H1 (cell line): ENCODE data around the gene MUC13. TPM values are rescaled to one million over a fixed set of nuclear protein-coding genes. Genes with fewer than 3 reads are reported as not detected.

Experiments used
- CTCF ChIA-PET: fragments of 300-600 bp; sonication (Branson Sonifier 250); formaldehyde crosslinking; loops from one replicate; lab custom pipeline; 2021; ENCODE audit not compliant: partially characterized antibody; lab: Charles Lee
- POLR2A ChIA-PET: fragments of 300-600 bp; sonication (Branson Sonifier 250); formaldehyde crosslinking; loops from one replicate; lab custom pipeline; 2021; ENCODE audit warnings: inconsistent platforms; ENCODE audit not compliant: partially characterized antibody; lab: Charles Lee
- DNase-seq, 2 experiments: peaks; one replicate each; pipeline versions ENCODE4 v3.0.0 to v3.0.0-alpha.2; 2010 to 2022; ENCODE audit warnings: low spot score in 2 of 2, low read depth in 1 of 2, mixed read lengths in 1 of 2
- FAIRE-seq: peaks from 2 replicates; lab custom pipeline; 2011; peaks lifted over from hg19 to GRCh38; lab: Jason Lieb, UNC
- H2AFZ ChIP-seq: 2 replicates; pipeline ENCODE4 v1.8.1; 2012; ENCODE audit warnings: low read length, inconsistent platforms
- H2AK5ac ChIP-seq: 2 replicates; pipeline ENCODE4 v1.6.1; 2013; ENCODE audit warnings: low read depth, low read length
- H2BK120ac ChIP-seq: replicated peaks from 2 replicates; pipeline ENCODE3; 2013; ENCODE audit warnings: low read depth, low read length, inconsistent platforms
- H2BK12ac ChIP-seq: 2 replicates; pipeline ENCODE4 v1.6.1; 2013; ENCODE audit warnings: low read depth, low read length
- H2BK15ac ChIP-seq: 2 replicates; pipeline ENCODE4 v1.6.1; 2013; ENCODE audit warnings: low read length
- H2BK20ac ChIP-seq: 2 replicates; pipeline ENCODE4 v1.6.1; 2013; ENCODE audit warnings: low read length
- H2BK5ac ChIP-seq: 2 replicates; pipeline ENCODE4 v1.6.1; 2013; ENCODE audit warnings: low read depth, low read length
- H3K14ac ChIP-seq: 2 replicates; pipeline ENCODE4 v1.6.1; 2013; ENCODE audit warnings: inconsistent platforms; ENCODE audit not compliant: insufficient read length
- H3K18ac ChIP-seq: 2 replicates; pipeline ENCODE4 v1.6.1; 2013; ENCODE audit warnings: low read length; ENCODE audit errors: extremely low read depth
- H3K23ac ChIP-seq: 2 replicates; pipeline ENCODE4 v1.6.1; 2013; ENCODE audit warnings: inconsistent platforms; ENCODE audit not compliant: insufficient read length
- H3K23me2 ChIP-seq: 2 replicates; pipeline ENCODE4 v1.6.1; 2013; ENCODE audit warnings: low read depth, low read length
- H3K27ac ChIP-seq: 2 replicates; pipeline ENCODE4 v1.6.1; 2011; ENCODE audit warnings: low read depth, low read length, inconsistent platforms
- H3K27me3 ChIP-seq, 4 experiments: replicated peaks in 1 of 4; 1 replicate in 1 of 4; 2 replicates in 3 of 4; pipeline versions ENCODE4 v1.6.1 to v1.8.1; 2011 to 2013; ENCODE audit warnings: low read length in 3 of 4, mild to moderate bottlenecking in 3 of 4, inconsistent platforms in 2 of 4, mixed read lengths in 2 of 4, moderate library complexity in 1 of 4; ENCODE audit not compliant: control insufficient read depth in 3 of 4, insufficient read depth in 3 of 4; ENCODE audit errors: extremely low read depth in 1 of 4
- H3K36me3 ChIP-seq, 4 experiments: 2 replicates each; pipeline versions ENCODE4 v1.6.1 to v1.8.1; 2011 to 2013; ENCODE audit warnings: mild to moderate bottlenecking in 4 of 4, low read length in 3 of 4, moderate library complexity in 2 of 4, control low read depth in 1 of 4, inconsistent platforms in 1 of 4; ENCODE audit not compliant: insufficient read depth in 4 of 4, control insufficient read depth in 2 of 4
- H3K4ac ChIP-seq: replicated peaks from 2 replicates; pipeline ENCODE3; 2013; ENCODE audit warnings: low read length, low read depth, mixed read lengths, inconsistent platforms; ENCODE audit not compliant: insufficient read length
- H3K4me1 ChIP-seq, 4 experiments: replicated peaks in 1 of 4; 1 replicate in 1 of 4; 2 replicates in 3 of 4; pipeline versions ENCODE4 v1.6.1 to v1.8.1; 2011 to 2013; ENCODE audit warnings: low read length in 3 of 4, inconsistent platforms in 2 of 4, mixed read lengths in 1 of 4; ENCODE audit not compliant: insufficient read depth in 4 of 4, control insufficient read depth in 3 of 4
- H3K4me2 ChIP-seq, 2 experiments: 2 replicates each; pipeline versions ENCODE4 v1.6.1 to v1.8.1; 2011 to 2013; ENCODE audit warnings: low read depth in 2 of 2, low read length in 2 of 2, control low read depth in 1 of 2, inconsistent platforms in 1 of 2, mild to moderate bottlenecking in 1 of 2; ENCODE audit not compliant: insufficient read depth in 1 of 2
- H3K4me3 ChIP-seq, 4 experiments: fragments of 200-600, 300-600 bp in 1 of 4; sonication (generic), shearing (Covaris generic), sonication (Bioruptor Twin) in 1 of 4; 2 replicates each; pipeline versions ENCODE4 v1.5.1 to v1.8.1; 2011 to 2016; ENCODE audit warnings: low read length in 4 of 4, low read depth in 3 of 4, control low read depth in 2 of 4, inconsistent platforms in 2 of 4, mild to moderate bottlenecking in 2 of 4, mixed read lengths in 1 of 4, moderate library complexity in 1 of 4; ENCODE audit not compliant: insufficient read depth in 2 of 4; ENCODE audit errors: extremely low read depth in 1 of 4
- H3K56ac ChIP-seq: replicated peaks from 2 replicates; pipeline ENCODE3; 2013; ENCODE audit warnings: low read depth, mild to moderate bottlenecking, mixed read lengths, low read length, inconsistent platforms; ENCODE audit not compliant: insufficient read length
- H3K79me1 ChIP-seq: 2 replicates; pipeline ENCODE4 v1.6.1; 2013; ENCODE audit warnings: low read depth, low read length, control low read depth
- H3K79me2 ChIP-seq, 2 experiments: 2 replicates each; pipeline versions ENCODE4 v1.6.1 to v1.8.1; 2012 to 2013; ENCODE audit warnings: low read length in 2 of 2, mild to moderate bottlenecking in 2 of 2, inconsistent platforms in 1 of 2; ENCODE audit not compliant: insufficient read depth in 2 of 2, control insufficient read depth in 1 of 2
- H3K9ac ChIP-seq, 4 experiments: replicated peaks in 1 of 4; 1 replicate in 1 of 4; 2 replicates in 3 of 4; pipeline versions ENCODE4 v1.6.1 to v1.8.1; 2011 to 2013; ENCODE audit warnings: low read depth in 3 of 4, low read length in 3 of 4, control low read depth in 2 of 4, mild to moderate bottlenecking in 2 of 4, moderate library complexity in 2 of 4, inconsistent platforms in 1 of 4; ENCODE audit errors: extremely low read depth in 1 of 4
- H3K9me3 ChIP-seq, 2 experiments: 2 replicates each; pipeline versions ENCODE4 v1.6.1 to v1.8.1; 2012 to 2013; ENCODE audit warnings: mild to moderate bottlenecking in 2 of 2, moderate library complexity in 2 of 2, control low read depth in 1 of 2, inconsistent platforms in 1 of 2, low read depth in 1 of 2, low read length in 1 of 2, mixed read lengths in 1 of 2; ENCODE audit not compliant: insufficient read depth in 2 of 2
- H4K20me1 ChIP-seq, 2 experiments: replicated peaks in 1 of 2; 2 replicates each; pipeline versions ENCODE3 to v1.8.1; 2011 to 2013; ENCODE audit warnings: inconsistent platforms in 2 of 2, low read length in 2 of 2, mild to moderate bottlenecking in 1 of 2; ENCODE audit not compliant: insufficient read depth in 2 of 2, control insufficient read depth in 1 of 2
- H4K5ac ChIP-seq: 2 replicates; pipeline ENCODE4 v1.6.1; 2013; ENCODE audit warnings: low read length, low read depth, mixed read lengths, inconsistent platforms; ENCODE audit not compliant: insufficient read length
- H4K8ac ChIP-seq: 2 replicates; pipeline ENCODE4 v1.8.0; 2013; ENCODE audit warnings: mild to moderate bottlenecking, moderate library complexity, low read length, inconsistent platforms; ENCODE audit not compliant: insufficient read depth; ENCODE audit errors: extremely low read depth
- H4K91ac ChIP-seq: replicated peaks from 2 replicates; pipeline ENCODE3; 2013; ENCODE audit warnings: low read length, mixed read lengths, inconsistent platforms; ENCODE audit not compliant: insufficient read length
- CTCF ChIP-seq, 3 experiments: IDR thresholded peaks; 1 replicate in 2 of 3; 2 replicates in 1 of 3; pipeline versions ENCODE4 v1.5.1 to v1.6.1; 2011; ENCODE audit warnings: low read length in 3 of 3, mild to moderate bottlenecking in 3 of 3, inconsistent platforms in 2 of 3, low read depth in 1 of 3, moderate library complexity in 1 of 3; ENCODE audit not compliant: insufficient read depth in 1 of 3; ENCODE audit errors: control extremely low read depth in 1 of 3
- EGR1 ChIP-seq: IDR thresholded peaks from 2 replicates; pipeline ENCODE4 v1.6.1; 2011; ENCODE audit warnings: low read depth, low read length, borderline replicate concordance
- SIN3A ChIP-seq, 2 experiments: IDR thresholded peaks in 1 of 2; conservative IDR thresholded peaks in 1 of 2; 2 replicates each; pipeline ENCODE4 v1.6.1; 2011 to 2012; ENCODE audit warnings: low read length in 2 of 2, improper control_type of control experiment in 1 of 2, low read depth in 1 of 2, mild to moderate bottlenecking in 1 of 2
- TBP ChIP-seq: IDR thresholded peaks from 2 replicates; pipeline ENCODE4 v1.6.1; 2011; ENCODE audit warnings: low read depth, low read length, improper control_type of control experiment
- USF2 ChIP-seq: IDR thresholded peaks from 2 replicates; pipeline ENCODE4 v1.6.1; 2011; ENCODE audit warnings: low read length, improper control_type of control experiment
- YY1 ChIP-seq: IDR thresholded peaks from 2 replicates; pipeline ENCODE4 v1.6.1; 2011; ENCODE audit warnings: low read depth, mild to moderate bottlenecking, low read length
- WGBS, 2 experiments: shearing (Covaris generic) in 1 of 2; methylation state at CpG; one replicate each; pipeline versions ENCODE4 v1.1.6 to v1.1.7; 2013 to 2015; ENCODE audit warnings: low lambda C conversion rate in 2 of 2, mixed read lengths in 2 of 2, inconsistent platforms in 1 of 2, low coverage in 1 of 2, missing lambda C conversion rate in 1 of 2; ENCODE audit not compliant: insufficient replicate concordance in 2 of 2, insufficient coverage in 1 of 2, insufficient read length in 1 of 2; ENCODE audit errors: extremely low coverage in 1 of 2, missing lambda C conversion rate in 1 of 2; 5-methylcytosine and 5-hydroxymethylcytosine counted together
- polyA plus RNA-seq, 7 experiments: library from polyadenylated mRNA; depleted of rRNA in 3 of 7; stranded (reverse) in 5 of 7; unstranded in 2 of 7; fragments of >200 nt in 5 of 7; fragments of 200-250 nt in 2 of 7; gene quantifications; 1 replicate in 5 of 7; 2 replicates in 1 of 7; 4 replicates in 1 of 7; pipeline versions ENCODE4 v1.2.1 to v1.2.3, GENCODE V29; 2011 to 2013; ENCODE audit warnings: missing spikeins in 2 of 7, mixed read lengths in 2 of 7
- total RNA-seq: library from RNA; stranded (reverse); fragmentation: NEBNext Ultra II Directional; extraction: Animal tissue kit (Norgen Biotek cat#: 25700); gene quantifications from 2 replicates; pipeline ENCODE4 v1.2.1, GENCODE V29; 2021

MUC13 gene
- total and polyA plus RNA-seq, 2 of the 8 experiments (the other 6 are each of a cell fraction or from before 2014, with no cell fraction given): not detected

GRCh38 chr3:124919756-124920155 is 14.8 kb downstream of the MUC13 start:
- H2AFZ ChIP-seq: no peak overlapping the region
- no peak overlapping the region for H3K23ac ChIP-seq
- 96% methylated on average over 2 of the region's 2 CpGs; no CpG with 5 or more reads in 1 of the 2 experiments for WGBS, 2 experiments
- no peaks in the 10 kb centered on the region; a peak in 1 of 7 replicates for H3K27me3 ChIP-seq
- no peak overlapping the region for H2BK120ac ChIP-seq
- H3K4ac ChIP-seq: no peak overlapping the region
- no peak overlapping the region for H4K5ac ChIP-seq
- no peaks in the 10 kb centered on the region for H3K4me1 ChIP-seq
- no peak overlapping the region for H2BK12ac ChIP-seq
- DNase-seq (no peak), FAIRE-seq (no peak)
- H3K4me3 ChIP-seq: no peak overlapping the region
- no peak overlapping the region for H2BK20ac ChIP-seq
- H4K91ac ChIP-seq: no peak overlapping the region
- H4K20me1 ChIP-seq: no peaks in the 10 kb centered on the region
- no peaks in the 10 kb centered on the region for H3K79me2 ChIP-seq
- H3K23me2 ChIP-seq: no peaks in the 10 kb centered on the region
- no peaks in the 10 kb centered on the region for H3K9me3 ChIP-seq
- H2AK5ac ChIP-seq: no peak overlapping the region
- H2BK5ac ChIP-seq: no peak overlapping the region
- no peak overlapping the region for H2BK15ac ChIP-seq
- no peaks in the 10 kb centered on the region for H3K79me1 ChIP-seq
- H3K9ac ChIP-seq: no peak overlapping the region
- no peak overlapping the region for H3K56ac ChIP-seq
- no peak overlapping the region for H3K27ac ChIP-seq
- no peak overlapping the region for H3K18ac ChIP-seq
- no peaks in the 10 kb centered on the region for H3K36me3 ChIP-seq
- no peak overlapping the region for H4K8ac ChIP-seq
- ChIA-PET POLR2A (no interaction called here), CTCF (interaction anchor here (0.8 to 10.5 kb wide), 3 partner anchors 8 to 159 kb away, joined by 5 to 126 read pairs (median 6); partner anchors contain the start of gene MUC13)
- H3K4me2 ChIP-seq: no peak overlapping the region
- H3K14ac ChIP-seq: no peak overlapping the region
- TF ChIP-seq TBP: no peak
- no peak for TF ChIP-seq EGR1
- no peak for TF ChIP-seq CTCF (IDR thresholded peaks at IDR 0.05; ENCODE audit: control extremely low read depth in 1 of 3, insufficient read depth in 1 of 3, low read depth in 1 of 3, low read length in 3 of 3)
- no peak for TF ChIP-seq YY1
- no peak for TF ChIP-seq USF2
- TF ChIP-seq SIN3A (conservative IDR thresholded peaks at IDR 0.05 in 1 of 2, IDR thresholded peaks at IDR 0.05 in 1 of 2; ENCODE audit: low read depth in 1 of 2, low read length in 2 of 2): no peak
